ENCODE data around the gene KCTD12.

Gene KCTD12

DNA sequence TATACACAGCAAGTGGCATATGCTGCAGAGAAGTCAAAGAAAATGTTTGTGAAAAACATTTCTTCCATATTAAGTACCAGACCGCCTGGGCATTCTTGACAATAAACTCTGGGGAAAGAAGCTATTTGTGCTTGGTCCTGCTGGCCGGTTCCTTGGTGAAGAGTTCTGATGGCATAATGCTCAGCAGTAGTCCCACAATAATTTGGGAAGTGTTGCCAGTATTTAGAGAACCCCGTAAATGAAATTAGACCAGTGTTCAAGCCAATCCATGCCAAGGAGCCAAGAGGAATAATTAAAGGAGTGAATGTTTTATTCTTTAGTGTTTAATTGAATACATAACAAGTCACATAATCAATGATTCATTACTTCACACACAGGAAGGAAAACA lies 6.3 kb downstream of the KCTD12 start:
- Histone ChIP-seq H3K27me3 (replicated peaks; ENCODE audit: insufficient read depth, low read length) (no peaks in the 10 kb centered on the region), H3K4me3 (ENCODE audit: low read length) (peak overlapping the region; percentile 30; the same call in 1 of the 2 replicates), H3K4me2 (ENCODE audit: low read depth, low read length) (peak overlapping the region; percentile 60), H3K4me1 (ENCODE audit: low read length) (peaks cover 26% of the 10 kb centered on the region), H3F3A (ENCODE audit: insufficient read depth, low read length) (peaks cover 14% of the 10 kb centered on the region), H3K9ac (ENCODE audit: low read length) (peak overlapping the region; percentile 17; the same call in 1 of the 2 replicates), H3K36me3 (replicated peaks; ENCODE audit: insufficient read depth, low read length) (no peaks in the 10 kb centered on the region), H4K20me1 (ENCODE audit: insufficient read depth, low read length) (no peaks in the 10 kb centered on the region), H2AFZ (ENCODE audit: low read length) (peak overlapping the region; percentile 45), H3K9me2 (replicated peaks; ENCODE audit: insufficient read depth, low read length) (no peaks in the 10 kb centered on the region), H3K9me3 (replicated peaks; ENCODE audit: insufficient read depth, low read length) (no peaks in the 10 kb centered on the region), H3K79me2 (ENCODE audit: low read length) (peaks cover 11% of the 10 kb centered on the region; the same call in 1 of the 2 replicates), H3K27ac (ENCODE audit: low read length) (peak overlapping the region; percentile 54; the same call in 1 of the 2 replicates)
- DNase-seq, result no peak
- TF ChIP-seq EZH2phosphoT487 (IDR thresholded peaks at IDR 0.05; ENCODE audit: low read length), result no peak
- TF ChIP-seq, protein P1, sequence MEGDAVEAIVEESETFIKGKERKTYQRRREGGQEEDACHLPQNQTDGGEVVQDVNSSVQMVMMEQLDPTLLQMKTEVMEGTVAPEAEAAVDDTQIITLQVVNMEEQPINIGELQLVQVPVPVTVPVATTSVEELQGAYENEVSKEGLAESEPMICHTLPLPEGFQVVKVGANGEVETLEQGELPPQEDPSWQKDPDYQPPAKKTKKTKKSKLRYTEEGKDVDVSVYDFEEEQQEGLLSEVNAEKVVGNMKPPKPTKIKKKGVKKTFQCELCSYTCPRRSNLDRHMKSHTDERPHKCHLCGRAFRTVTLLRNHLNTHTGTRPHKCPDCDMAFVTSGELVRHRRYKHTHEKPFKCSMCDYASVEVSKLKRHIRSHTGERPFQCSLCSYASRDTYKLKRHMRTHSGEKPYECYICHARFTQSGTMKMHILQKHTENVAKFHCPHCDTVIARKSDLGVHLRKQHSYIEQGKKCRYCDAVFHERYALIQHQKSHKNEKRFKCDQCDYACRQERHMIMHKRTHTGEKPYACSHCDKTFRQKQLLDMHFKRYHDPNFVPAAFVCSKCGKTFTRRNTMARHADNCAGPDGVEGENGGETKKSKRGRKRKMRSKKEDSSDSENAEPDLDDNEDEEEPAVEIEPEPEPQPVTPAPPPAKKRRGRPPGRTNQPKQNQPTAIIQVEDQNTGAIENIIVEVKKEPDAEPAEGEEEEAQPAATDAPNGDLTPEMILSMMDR (IDR thresholded peaks at IDR 0.05; ENCODE audit: low read length), result no peak
- no peak for TF ChIP-seq EZH2 (optimal IDR thresholded peaks at IDR 0.05; ENCODE audit: low read depth, low read length)

DNA sequence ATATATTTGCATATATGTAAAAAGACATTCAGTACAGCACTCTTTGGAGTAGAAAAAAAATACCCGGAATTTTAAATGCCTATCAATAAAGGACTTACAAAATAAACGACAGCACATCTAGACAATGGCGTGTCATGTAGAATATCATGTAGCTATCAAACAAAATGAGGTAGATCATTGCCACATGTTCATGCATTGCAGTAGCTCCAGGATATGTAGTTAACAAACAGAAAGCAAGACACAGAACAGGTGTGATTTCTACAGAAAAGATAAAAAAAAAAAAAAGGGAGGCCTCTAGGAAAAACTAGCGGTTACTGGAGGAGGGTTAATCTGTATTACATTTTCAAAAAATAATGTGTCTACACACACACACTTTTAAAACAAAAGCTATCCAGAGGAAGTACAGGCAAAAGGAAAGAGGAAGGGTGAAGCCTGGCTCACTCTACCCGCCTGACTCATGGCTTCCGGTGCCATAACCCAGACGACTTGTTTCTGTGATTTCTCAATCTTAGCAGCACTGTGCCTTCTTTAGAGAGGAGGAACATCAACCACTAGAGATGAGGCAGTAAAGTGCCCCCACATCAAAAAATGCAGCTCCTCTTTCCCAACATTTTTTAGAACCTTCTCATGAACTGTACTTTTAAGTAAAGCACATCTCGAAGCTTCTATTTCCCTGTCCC lies 6.9 kb downstream of the KCTD12 start:
- peak overlapping the region; percentile 30 for H3K4me3 ChIP-seq (ENCODE audit: low read length)
- TF ChIP-seq, protein P1 (IDR thresholded peaks at IDR 0.05; ENCODE audit: low read length), result no peak
- TF ChIP-seq EZH2phosphoT487 (IDR thresholded peaks at IDR 0.05; ENCODE audit: low read length) (no peak), EZH2 (optimal IDR thresholded peaks at IDR 0.05; ENCODE audit: low read depth, low read length) (no peak)
- no peaks in the 10 kb centered on the region for H3K36me3 ChIP-seq (replicated peaks; ENCODE audit: insufficient read depth, low read length)
- H3K9me2 ChIP-seq (replicated peaks; ENCODE audit: insufficient read depth, low read length), result no peaks in the 10 kb centered on the region
- H3K27ac ChIP-seq (ENCODE audit: low read length), result peak overlapping the region; percentile 54; the same call in 1 of the 2 replicates
- H2AFZ ChIP-seq (ENCODE audit: low read length), result peak overlapping the region; percentile 45
- H4K20me1 ChIP-seq (ENCODE audit: insufficient read depth, low read length), result no peaks in the 10 kb centered on the region
- peak overlapping the region; percentile 17; the same call in 1 of the 2 replicates for H3K9ac ChIP-seq (ENCODE audit: low read length)
- H3F3A ChIP-seq (ENCODE audit: insufficient read depth, low read length), result peaks cover 14% of the 10 kb centered on the region
- no peaks in the 10 kb centered on the region for H3K27me3 ChIP-seq (replicated peaks; ENCODE audit: insufficient read depth, low read length)
- peak overlapping the region; percentile 60 for H3K4me2 ChIP-seq (ENCODE audit: low read depth, low read length)
- 0 out of 2 replicates have a peak, but pooled peaks cover 6% of the 10 kb centered on the region for H3K79me2 ChIP-seq (ENCODE audit: low read length)
- H3K9me3 ChIP-seq (replicated peaks; ENCODE audit: insufficient read depth, low read length), result no peaks in the 10 kb centered on the region
- peak; percentile 54 for DNase-seq
- H3K4me1 ChIP-seq (ENCODE audit: low read length), result peaks cover 26% of the 10 kb centered on the region

DNA sequence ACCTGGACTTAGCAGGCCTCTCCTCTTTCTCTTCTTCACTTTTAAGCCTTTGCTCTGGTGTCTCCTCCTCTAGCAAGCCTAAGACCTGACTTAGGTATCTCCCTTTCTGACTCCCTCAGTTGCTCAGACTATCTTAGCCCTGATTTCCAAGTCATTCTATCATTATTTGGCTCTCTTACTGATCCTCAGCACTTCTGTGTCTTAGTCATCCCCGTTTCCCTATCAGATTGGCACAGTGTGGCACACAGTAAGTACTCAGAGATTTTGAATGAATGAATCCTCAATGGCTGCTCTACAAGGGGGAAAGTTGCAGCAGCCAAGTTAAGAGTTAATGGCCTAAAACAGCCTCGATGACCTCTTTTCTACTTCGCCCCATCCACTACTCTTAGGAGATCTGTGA lies 8.2 kb downstream of the KCTD12 start:
- Histone ChIP-seq H2AFZ (ENCODE audit: low read length) (no peak overlapping the region), H3K4me2 (ENCODE audit: low read depth, low read length) (no peak overlapping the region)

More for the DNA sequence above, 8.2 kb downstream of the KCTD12 start:
- H3K9me3 ChIP-seq (replicated peaks; ENCODE audit: insufficient read depth, low read length), result no peaks in the 10 kb centered on the region
- no peaks in the 10 kb centered on the region for H3K27me3 ChIP-seq (replicated peaks; ENCODE audit: insufficient read depth, low read length)
- H3K9me2 ChIP-seq (replicated peaks; ENCODE audit: insufficient read depth, low read length), result no peaks in the 10 kb centered on the region
- no peak for DNase-seq
- no peak overlapping the region for H3K9ac ChIP-seq (ENCODE audit: low read length)
- TF ChIP-seq EZH2phosphoT487 (IDR thresholded peaks at IDR 0.05; ENCODE audit: low read length) (no peak), EZH2 (optimal IDR thresholded peaks at IDR 0.05; ENCODE audit: low read depth, low read length) (no peak)
- TF ChIP-seq, protein P1 (IDR thresholded peaks at IDR 0.05; ENCODE audit: low read length), result no peak
- H3K27ac ChIP-seq (ENCODE audit: low read length), result no peak overlapping the region
- no peaks in the 10 kb centered on the region for H4K20me1 ChIP-seq (ENCODE audit: insufficient read depth, low read length)
- no peak overlapping the region for H3K4me3 ChIP-seq (ENCODE audit: low read length)
- peaks cover 18% of the 10 kb centered on the region for H3K4me1 ChIP-seq (ENCODE audit: low read length)
- peaks cover 14% of the 10 kb centered on the region for H3F3A ChIP-seq (ENCODE audit: insufficient read depth, low read length)
- H3K79me2 ChIP-seq (ENCODE audit: low read length), result no peaks in the 10 kb centered on the region
- no peaks in the 10 kb centered on the region for H3K36me3 ChIP-seq (replicated peaks; ENCODE audit: insufficient read depth, low read length)
